Measurements from ENCODE around the gene PTPA. TPM values are rescaled to one million over a fixed set of nuclear protein-coding genes. Genes with fewer than 3 reads are reported as not detected.

The PTPA gene
- total RNA-seq, 4 donors from 2014 or later, result 58.7 to 100 (median 71.6) TPM

GRCh38 chr9:129073404-129073803 is 37.8 kb upstream of the PTPA start:
- 74 to 86% methylated on average over 5 to 7 of the region's 8 CpGs for WGBS, 2 donors (ENCODE audit: low coverage in 1 of 2)
- no peaks in the 10 kb centered on the region for H3K27me3 ChIP-seq
- no peaks in the 10 kb centered on the region for H3K9me3 ChIP-seq
- H3K36me3 ChIP-seq, result peaks cover 0 to 33% of the 10 kb centered on the region in 2 donors
- H3K4me3 ChIP-seq, result no peak overlapping the region
- no peak overlapping the region for H3K27ac ChIP-seq
- H3K4me1 ChIP-seq, result no peaks in the 10 kb centered on the region
- ATAC-seq, result no peak
- no peak for TF ChIP-seq POLR2AphosphoS5 (IDR thresholded peaks at IDR 0.05)
- TF ChIP-seq CTCF (IDR thresholded peaks at IDR 0.05), result no peak
- TF ChIP-seq POLR2A (IDR thresholded peaks at IDR 0.05), result no peak
- TF ChIP-seq EP300 (IDR thresholded peaks at IDR 0.05), result no peak

- Histone ChIP-seq H3K4me3 (no peak overlapping the region), H3K36me3 (peaks cover 0 to 26% of the 10 kb centered on the region in 2 donors), H3K4me1 (no peaks in the 10 kb centered on the region), H3K9me3 (no peaks in the 10 kb centered on the region), H3K27me3 (no peaks in the 10 kb centered on the region), H3K27ac (no peak overlapping the region)
- TF ChIP-seq EP300 (IDR thresholded peaks at IDR 0.05) (no peak), CTCF (IDR thresholded peaks at IDR 0.05) (no peak), POLR2AphosphoS5 (IDR thresholded peaks at IDR 0.05) (no peak), POLR2A (IDR thresholded peaks at IDR 0.05) (no peak)
- ATAC-seq, result no peak
- WGBS, 2 donors (ENCODE audit: low coverage in 1 of 2), result 93% methylated on average over 3 of the region's 3 CpGs; no CpG with 5 or more reads in 1 of the 2 donors
These were observed 37.1 kb upstream of the PTPA start for GRCh38 chr9:129074106-129074505.

GRCh38 chr9:129075996-129076639 is 35.1 kb upstream of the PTPA start:
- peaks cover 0 to 6% of the 10 kb centered on the region in 2 donors for H3K36me3 ChIP-seq
- TF ChIP-seq CTCF (IDR thresholded peaks at IDR 0.05) (no peak), EP300 (IDR thresholded peaks at IDR 0.05) (no peak), POLR2A (IDR thresholded peaks at IDR 0.05) (no peak), POLR2AphosphoS5 (IDR thresholded peaks at IDR 0.05) (no peak)
- no peak for ATAC-seq
- H3K4me1 ChIP-seq, result peaks cover 0 to 8% (median 3%) of the 10 kb centered on the region in 3 donors
- H3K27me3 ChIP-seq, result no peaks in the 10 kb centered on the region
- 64 to 80% methylated on average over 1 to 4 of the region's 16 CpGs for WGBS, 2 donors (ENCODE audit: low coverage in 1 of 2)
- H3K9me3 ChIP-seq, result no peaks in the 10 kb centered on the region
- no peak overlapping the region for H3K4me3 ChIP-seq
- no peak overlapping the region for H3K27ac ChIP-seq

GRCh38 chr9:129076640-129077037 is 34.6 kb upstream of the PTPA start:
- Histone ChIP-seq H3K27ac (no peak overlapping the region), H3K36me3 (peaks cover 0 to under 1% of the 10 kb centered on the region in 2 donors), H3K4me3 (no peak overlapping the region), H3K4me1 (peaks cover 0 to 10% (median 4%) of the 10 kb centered on the region in 3 donors), H3K9me3 (no peaks in the 10 kb centered on the region), H3K27me3 (no peaks in the 10 kb centered on the region)
- WGBS, 2 donors (ENCODE audit: low coverage in 1 of 2), result 91 to 93% methylated on average over 4 to 7 of the region's 11 CpGs
- TF ChIP-seq POLR2AphosphoS5 (IDR thresholded peaks at IDR 0.05) (no peak), POLR2A (IDR thresholded peaks at IDR 0.05) (no peak), CTCF (IDR thresholded peaks at IDR 0.05) (no peak), EP300 (IDR thresholded peaks at IDR 0.05) (no peak)
- no peak for ATAC-seq

GRCh38 chr9:129077236-129077635 is 34.0 kb upstream of the PTPA start:
- 81 to 86% methylated on average over 10 of the region's 10 CpGs for WGBS, 2 donors (ENCODE audit: low coverage in 1 of 2)
- Histone ChIP-seq H3K27me3 (no peaks in the 10 kb centered on the region), H3K4me3 (no peak overlapping the region)

More at GRCh38 chr9:129077236-129077635, 34.0 kb upstream of the PTPA start:
- ATAC-seq, result no peak
- H3K9me3 ChIP-seq, result no peaks in the 10 kb centered on the region
- no peak overlapping the region for H3K27ac ChIP-seq
- peaks cover 0 to 16% (median 10%) of the 10 kb centered on the region in 3 donors for H3K4me1 ChIP-seq
- no peak for TF ChIP-seq POLR2A (IDR thresholded peaks at IDR 0.05)
- no peak for TF ChIP-seq EP300 (IDR thresholded peaks at IDR 0.05)
- H3K36me3 ChIP-seq, result no peaks in the 10 kb centered on the region
